Astrocyte (in vitro differentiated cells and primary cell): Measurements from ENCODE around the gene DAPL1.

Experiments
- CTCF ChIP-seq: IDR thresholded peaks from 2 replicates; pipeline ENCODE4 v1.5.1; 2011; ENCODE audit warnings: low read depth, mild to moderate bottlenecking, inconsistent platforms, low read length, moderate library complexity; ENCODE audit not compliant: insufficient read depth
- EZH2 ChIP-seq: IDR thresholded peaks from 2 replicates; pipeline ENCODE4 v1.6.1; 2012; ENCODE audit warnings: mild to moderate bottlenecking, low read length, inconsistent platforms; ENCODE audit not compliant: insufficient read depth

GRCh38 chr2:158835431-158835830, 40.3 kb downstream of the DAPL1 start:
- TF ChIP-seq CTCF = no peak
- TF ChIP-seq EZH2 = no peak
